Activated CD8-positive, alpha-beta T cell treated with anti-CD3 and anti-CD28 coated beads for 36 hours (primary cell): ENCODE data around the gene TSPAN5. TPM values are rescaled to one million over a fixed set of nuclear protein-coding genes. Genes with fewer than 3 reads are reported as not detected.
A peak's percentile ranks its signal among the peaks of the same experiment; 100 is the strongest.

Experiments used
- ATAC-seq: fragments of 200-7000 bp; cut with Tn5 transposase; one replicate; pipeline ENCODE4 v1.10.0; 2021; ENCODE audit warnings: mild to moderate bottlenecking, moderate library complexity
- CTCF ChIA-PET: fragments of 350-600 bp; sonication (Branson Sonifier 250); formaldehyde crosslinking; loops from one replicate; lab custom pipeline; 2021; ENCODE audit warnings: antibody characterized with exemption; lab: Charles Lee
- POLR2A ChIA-PET: fragments of 350-600 bp; sonication (Branson Sonifier 250); formaldehyde crosslinking; loops from one replicate; lab custom pipeline; 2021; ENCODE audit warnings: antibody characterized with exemption; lab: Charles Lee
- DNase-seq: peaks from one replicate; pipeline ENCODE4 v3.0.0-alpha.2; 2020
- H3K27ac Mint-ChIP-seq: one replicate; pipeline ENCODE4 v1.8.0; 2021; ENCODE audit warnings: mild to moderate bottlenecking, mixed read lengths
- H3K27me3 Mint-ChIP-seq: one replicate; pipeline ENCODE4 v1.8.0; 2021; ENCODE audit warnings: mixed read lengths
- H3K36me3 Mint-ChIP-seq: one replicate; pipeline ENCODE4 v1.8.0; 2021; ENCODE audit warnings: low read depth, mixed read lengths
- H3K4me1 Mint-ChIP-seq: one replicate; pipeline ENCODE4 v1.8.0; 2021; ENCODE audit warnings: low read depth, mixed read lengths
- H3K4me3 Mint-ChIP-seq: one replicate; pipeline ENCODE4 v1.8.0; 2021; ENCODE audit warnings: mild to moderate bottlenecking, moderate library complexity, mixed read lengths
- H3K9me3 Mint-ChIP-seq: one replicate; pipeline ENCODE4 v1.8.0; 2021; ENCODE audit warnings: mixed read lengths
- CTCF ChIP-seq: fragments of 200-600 bp; IDR thresholded peaks from one replicate; pipeline ENCODE4 v1.8.0; 2022; ENCODE audit warnings: antibody characterized with exemption, mild to moderate bottlenecking
- intact Hi-C: fragments of 100-400 bp; cut with micrococcal nuclease; formaldehyde crosslinking; loops from one replicate; pipeline ENCODE4 v1.10.0; 2022
- total RNA-seq, 2 experiments: library from RNA; stranded (reverse); gene quantifications; one replicate each; pipeline ENCODE4 v1.2.3, GENCODE V29; 2021

The TSPAN5 gene
- total RNA-seq, 2 experiments from 2014 or later: 18.5 to 21.9 TPM

GRCh38 chr4:98614094-98614493 is 44.3 kb downstream of the TSPAN5 start:
- Mint-ChIP-seq H3K27me3 (no peaks in the 10 kb centered on the region), H3K4me3 (no peak overlapping the region), H3K27ac (no peak overlapping the region), H3K9me3 (no peaks in the 10 kb centered on the region), H3K36me3 (no peaks in the 10 kb centered on the region), H3K4me1 (peaks cover 33% of the 10 kb centered on the region)
- TF ChIP-seq CTCF: no peak
- ChIA-PET POLR2A (interaction anchor here (0.7 kb wide), 1 partner anchor 25 kb away, joined by 3 read pairs; no protein-coding TSS in a partner anchor), CTCF (no interaction called here)
- DNase-seq (no peak), ATAC-seq (no peak)
- intact Hi-C loops: no loop called here

- H3K4me3 Mint-ChIP-seq: no peak overlapping the region
- H3K36me3 Mint-ChIP-seq: no peaks in the 10 kb centered on the region
- H3K27me3 Mint-ChIP-seq: no peaks in the 10 kb centered on the region
- peaks cover 39% of the 10 kb centered on the region for H3K4me1 Mint-ChIP-seq
- TF ChIP-seq CTCF: no peak
- intact Hi-C loops: no loop called here
- H3K9me3 Mint-ChIP-seq: no peaks in the 10 kb centered on the region
- ChIA-PET POLR2A (interaction anchor here (0.7 kb wide), 1 partner anchor 25 kb away, joined by 3 read pairs; no protein-coding TSS in a partner anchor), CTCF (no interaction called here)
- ATAC-seq (no peak), DNase-seq (no peak)
- H3K27ac Mint-ChIP-seq: no peak overlapping the region
Measured at GRCh38 chr4:98613453-98614075, 44.8 kb downstream of the TSPAN5 start.

GRCh38 chr4:98612318-98613250 is 45.8 kb downstream of the TSPAN5 start:
- POLR2A ChIA-PET: no interaction called here

GRCh38 chr4:98611677-98612317 is 46.6 kb downstream of the TSPAN5 start:
- H3K27me3 Mint-ChIP-seq: no peaks in the 10 kb centered on the region
- ChIA-PET POLR2A (no interaction called here), CTCF (no interaction called here)
- no peak overlapping the region for H3K27ac Mint-ChIP-seq
- intact Hi-C loops: no loop called here
- no peaks in the 10 kb centered on the region for H3K36me3 Mint-ChIP-seq
- no peak for TF ChIP-seq CTCF
- no peaks in the 10 kb centered on the region for H3K9me3 Mint-ChIP-seq
- no peak overlapping the region for H3K4me3 Mint-ChIP-seq
- H3K4me1 Mint-ChIP-seq: peaks cover 38% of the 10 kb centered on the region
- DNase-seq: no peak
- no peak for ATAC-seq

More at GRCh38 chr4:98612318-98613250, 45.8 kb downstream of the TSPAN5 start:
- Mint-ChIP-seq H3K4me1 (peaks cover 40% of the 10 kb centered on the region), H3K27me3 (no peaks in the 10 kb centered on the region), H3K36me3 (no peaks in the 10 kb centered on the region), H3K9me3 (no peaks in the 10 kb centered on the region), H3K4me3 (no peak overlapping the region), H3K27ac (peak overlapping the region; percentile 51)
- ATAC-seq (peak; percentile 57), DNase-seq (peak; percentile 38)
- intact Hi-C loops: no loop called here
- CTCF ChIA-PET: no interaction called here
- TF ChIP-seq CTCF: no peak
